Parathyroid adenoma (tissue), 2 donors: Measurements from ENCODE around the gene P4HA2.

Source experiments
- H2AFZ ChIP-seq: fragments of 300-600 bp; sonication (generic); one replicate; pipeline ENCODE4 v1.7.0; 2017; ENCODE audit warnings: antibody characterized with exemption, mild to moderate bottlenecking
- H3K27ac ChIP-seq: fragments of 300-600 bp; sonication (generic); one replicate; pipeline ENCODE4 v1.7.0; 2017
- H3K27me3 ChIP-seq: fragments of 300-600 bp; sonication (generic); one replicate; pipeline ENCODE4 v1.7.0; 2017; ENCODE audit warnings: low read length; ENCODE audit not compliant: control insufficient read depth, insufficient read depth
- H3K36me3 ChIP-seq: fragments of 300-600 bp; sonication (generic); one replicate; pipeline ENCODE4 v1.7.0; 2017; ENCODE audit warnings: low read length; ENCODE audit not compliant: control insufficient read depth, insufficient read depth
- H3K4me1 ChIP-seq: fragments of 300-600 bp; sonication (generic); one replicate; pipeline ENCODE4 v1.7.0; 2017; ENCODE audit warnings: control low read depth
- H3K4me2 ChIP-seq: fragments of 300-600 bp; sonication (generic); one replicate; pipeline ENCODE4 v1.7.0; 2017; ENCODE audit warnings: low read length
- H3K4me3 ChIP-seq: fragments of 300-600 bp; sonication (generic); one replicate; pipeline ENCODE4 v1.7.0; 2017; ENCODE audit warnings: low read depth, low read length
- H3K79me2 ChIP-seq: fragments of 300-600 bp; sonication (generic); one replicate; pipeline ENCODE4 v1.7.0; 2017; ENCODE audit warnings: control low read depth
- H3K9ac ChIP-seq: fragments of 300-600 bp; sonication (generic); one replicate; pipeline ENCODE4 v1.7.0; 2017; ENCODE audit warnings: mild to moderate bottlenecking
- H3K9me3 ChIP-seq: fragments of 300-600 bp; sonication (generic); one replicate; pipeline ENCODE4 v1.7.0; 2017; ENCODE audit warnings: low read length; ENCODE audit not compliant: control insufficient read depth
- TF ChIP-seq, protein P1 (sequence below): fragments of 300-600 bp; sonication (generic); IDR thresholded peaks from one replicate; pipeline ENCODE4 v1.7.0; 2017; ENCODE audit warnings: antibody characterized with exemption, mild to moderate bottlenecking
- donor health status: primary hyperparathyroidism.

The P4HA2 gene

DNA sequence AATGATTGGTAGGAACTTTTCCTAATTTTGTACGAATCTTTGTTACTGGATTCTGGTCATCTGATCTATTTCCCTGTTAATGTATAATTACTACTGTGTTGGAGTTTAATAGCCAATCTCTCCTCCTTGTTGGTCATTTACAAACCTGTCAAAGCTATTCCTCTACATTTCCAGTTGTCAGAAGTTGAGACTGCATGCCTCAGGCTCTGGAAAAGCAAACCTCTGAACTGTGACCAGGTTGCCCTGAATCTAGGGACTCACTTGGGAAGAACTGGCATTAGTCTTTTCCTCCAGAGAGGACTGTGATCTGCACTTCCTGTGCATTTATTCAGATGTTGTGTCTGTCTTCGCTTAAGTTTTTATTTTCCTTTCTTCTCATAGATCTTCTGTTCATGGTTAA is 46.0 kb upstream of the P4HA2 start:
- no peaks in the 10 kb centered on the region for H3K36me3 ChIP-seq
- H3K4me3 ChIP-seq: no peak overlapping the region
- H2AFZ ChIP-seq: no peak overlapping the region
- no peak overlapping the region for H3K27ac ChIP-seq
- H3K27me3 ChIP-seq: no peaks in the 10 kb centered on the region
- no peaks in the 10 kb centered on the region for H3K4me1 ChIP-seq
- no peaks in the 10 kb centered on the region for H3K9me3 ChIP-seq
- TF ChIP-seq, protein P1, sequence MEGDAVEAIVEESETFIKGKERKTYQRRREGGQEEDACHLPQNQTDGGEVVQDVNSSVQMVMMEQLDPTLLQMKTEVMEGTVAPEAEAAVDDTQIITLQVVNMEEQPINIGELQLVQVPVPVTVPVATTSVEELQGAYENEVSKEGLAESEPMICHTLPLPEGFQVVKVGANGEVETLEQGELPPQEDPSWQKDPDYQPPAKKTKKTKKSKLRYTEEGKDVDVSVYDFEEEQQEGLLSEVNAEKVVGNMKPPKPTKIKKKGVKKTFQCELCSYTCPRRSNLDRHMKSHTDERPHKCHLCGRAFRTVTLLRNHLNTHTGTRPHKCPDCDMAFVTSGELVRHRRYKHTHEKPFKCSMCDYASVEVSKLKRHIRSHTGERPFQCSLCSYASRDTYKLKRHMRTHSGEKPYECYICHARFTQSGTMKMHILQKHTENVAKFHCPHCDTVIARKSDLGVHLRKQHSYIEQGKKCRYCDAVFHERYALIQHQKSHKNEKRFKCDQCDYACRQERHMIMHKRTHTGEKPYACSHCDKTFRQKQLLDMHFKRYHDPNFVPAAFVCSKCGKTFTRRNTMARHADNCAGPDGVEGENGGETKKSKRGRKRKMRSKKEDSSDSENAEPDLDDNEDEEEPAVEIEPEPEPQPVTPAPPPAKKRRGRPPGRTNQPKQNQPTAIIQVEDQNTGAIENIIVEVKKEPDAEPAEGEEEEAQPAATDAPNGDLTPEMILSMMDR: no peak
- H3K9ac ChIP-seq: no peak overlapping the region
- no peak overlapping the region for H3K4me2 ChIP-seq
- no peaks in the 10 kb centered on the region for H3K79me2 ChIP-seq

DNA sequence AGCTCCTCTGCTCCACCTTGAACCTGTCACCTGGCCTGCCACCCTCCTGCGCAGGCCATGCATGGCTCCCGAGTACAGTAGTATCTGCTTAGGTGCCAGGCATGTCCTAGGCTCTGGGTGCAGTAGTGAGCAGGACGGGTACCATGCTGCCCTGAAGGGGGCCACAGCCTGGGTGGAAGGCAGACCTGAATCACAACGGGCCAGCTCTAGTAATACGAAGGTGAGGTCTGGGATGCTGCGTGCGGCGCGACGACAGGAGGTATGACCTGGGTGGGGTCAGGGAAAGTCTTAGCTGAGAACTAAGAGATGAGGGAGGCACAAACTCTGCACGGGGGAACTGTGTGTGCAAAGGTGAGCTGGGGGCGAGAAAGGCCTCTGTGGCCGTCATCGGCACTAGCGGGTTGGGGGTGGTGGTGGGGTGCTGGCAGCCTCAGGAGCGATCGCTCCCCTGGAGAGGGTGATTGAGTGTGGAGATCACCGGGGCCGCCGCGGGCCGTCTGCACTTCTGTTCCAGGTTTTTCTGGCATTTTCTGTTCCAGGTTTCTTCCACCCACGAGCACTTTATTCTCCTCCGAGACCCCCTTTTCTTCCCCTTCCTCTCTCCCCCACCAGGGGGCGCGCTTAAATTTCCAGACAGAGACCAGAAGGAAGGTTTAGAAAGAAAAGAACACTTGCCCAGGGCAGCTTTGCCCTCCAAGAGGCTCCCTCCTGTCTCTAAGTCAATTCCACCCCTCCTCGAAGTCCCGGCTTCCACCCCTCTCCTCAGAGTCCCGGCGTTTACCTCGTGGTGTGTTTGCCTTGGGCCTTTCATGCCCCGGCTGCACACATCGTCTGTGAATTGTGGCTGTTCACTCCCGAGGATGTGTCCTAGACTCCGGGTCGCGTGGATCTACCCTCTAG is 44.9 kb upstream of the P4HA2 start:
- Histone ChIP-seq H3K4me1 (no peaks in the 10 kb centered on the region), H3K4me2 (no peak overlapping the region), H3K9ac (no peak overlapping the region), H3K4me3 (no peak overlapping the region), H3K79me2 (no peaks in the 10 kb centered on the region), H3K27me3 (no peaks in the 10 kb centered on the region), H2AFZ (no peak overlapping the region), H3K9me3 (no peaks in the 10 kb centered on the region), H3K27ac (no peak overlapping the region), H3K36me3 (no peaks in the 10 kb centered on the region)
- TF ChIP-seq, protein P1: peak; percentile 85

DNA sequence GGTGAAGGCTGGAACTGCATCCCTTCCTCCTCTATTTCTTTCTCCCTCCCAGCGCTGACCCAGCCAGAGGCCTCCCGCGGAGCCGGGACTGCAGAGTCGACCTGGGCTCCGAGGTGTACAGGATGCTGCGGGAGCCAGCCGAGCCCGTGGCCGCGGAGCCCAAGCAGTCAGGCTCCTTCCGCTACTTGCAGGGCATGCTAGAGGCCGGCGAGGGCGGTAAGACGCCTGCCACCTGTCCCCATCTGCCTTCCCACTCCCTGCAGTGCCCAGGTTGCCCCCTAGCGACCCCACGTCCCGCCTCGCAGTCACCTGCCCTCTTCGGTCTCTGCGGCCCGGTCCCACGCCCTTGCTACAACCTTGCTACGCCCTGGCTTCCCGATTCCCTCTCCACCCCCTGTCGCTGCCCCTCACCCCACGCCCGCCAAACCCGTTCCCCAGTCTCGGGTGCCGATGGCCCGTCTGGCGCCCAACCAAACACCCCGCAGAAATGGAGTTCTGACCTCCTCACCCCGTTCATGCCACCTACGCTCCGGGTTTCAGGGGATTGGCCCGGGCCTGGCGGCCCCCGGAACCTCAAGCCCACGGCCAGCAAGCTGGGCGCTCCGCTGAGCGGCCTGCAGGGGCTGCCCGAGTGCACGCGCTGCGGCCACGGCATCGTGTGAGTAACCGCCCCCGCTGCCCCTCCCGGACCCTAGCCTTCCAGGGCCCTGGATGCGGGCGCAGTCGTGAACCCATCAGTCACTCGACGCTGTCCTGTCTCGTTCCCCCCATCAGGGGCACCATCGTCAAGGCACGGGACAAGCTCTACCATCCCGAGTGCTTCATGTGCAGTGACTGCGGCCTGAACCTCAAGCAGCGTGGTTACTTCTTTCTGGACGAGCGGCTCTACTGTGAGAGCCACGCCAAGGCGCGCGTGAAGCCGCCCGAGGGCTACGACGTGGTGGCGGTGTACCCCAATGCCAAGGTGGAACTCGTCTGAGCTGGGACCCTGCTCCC is 43.9 kb upstream of the P4HA2 start:
- Histone ChIP-seq H3K9ac (no peak overlapping the region), H3K9me3 (no peaks in the 10 kb centered on the region), H2AFZ (peak overlapping the region; percentile 84), H3K27ac (no peak overlapping the region), H3K4me2 (no peak overlapping the region), H3K79me2 (no peaks in the 10 kb centered on the region), H3K4me3 (no peak overlapping the region), H3K27me3 (no peaks in the 10 kb centered on the region), H3K4me1 (peaks cover 1% of the 10 kb centered on the region), H3K36me3 (no peaks in the 10 kb centered on the region)
- TF ChIP-seq, protein P1: no peak

DNA sequence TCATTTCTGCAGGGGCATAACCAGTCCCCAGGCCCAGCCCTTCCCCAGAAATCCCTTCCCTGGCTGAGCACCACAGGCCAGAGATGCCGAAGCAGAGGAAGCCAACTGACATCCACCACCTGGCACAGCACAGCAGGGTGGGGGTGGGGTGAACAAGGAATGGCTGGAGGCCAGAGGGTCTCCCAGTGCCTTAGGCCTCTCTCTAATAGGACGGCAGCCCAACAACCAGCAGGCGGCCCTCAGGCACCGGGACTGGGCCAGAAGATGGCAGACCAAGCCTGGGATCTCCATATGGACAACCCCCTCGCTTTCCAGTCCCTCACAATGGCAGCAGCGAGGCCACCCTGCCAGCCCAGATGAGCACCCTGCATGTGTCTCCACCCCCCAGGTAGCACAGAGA is 43.1 kb upstream of the P4HA2 start:
- Histone ChIP-seq H3K27me3 (no peaks in the 10 kb centered on the region), H3K79me2 (no peaks in the 10 kb centered on the region), H3K4me1 (peaks cover 9% of the 10 kb centered on the region), H3K9me3 (no peaks in the 10 kb centered on the region), H3K27ac (no peak overlapping the region), H3K36me3 (no peaks in the 10 kb centered on the region), H3K4me3 (no peak overlapping the region), H2AFZ (peak overlapping the region; percentile 84), H3K4me2 (no peak overlapping the region), H3K9ac (no peak overlapping the region)
- TF ChIP-seq, protein P1: no peak
